Liver (tissue), 9 donors: Measurements from ENCODE around the gene RAB11FIP3. TPM values are rescaled to one million over a fixed set of nuclear protein-coding genes. Genes with fewer than 3 reads are reported as not detected.

ENCODE experiments used
- DNase-seq: peaks from one replicate; pipeline ENCODE4 v3.0.0-alpha.2; 2017; ENCODE audit warnings: low spot score
- H3K27ac ChIP-seq, 2 donors: one replicate each; pipeline ENCODE4 v1.7.0; 2013; ENCODE audit warnings: inconsistent platforms in 2 of 2, low read length in 2 of 2, control low read depth in 1 of 2, low read depth in 1 of 2, mild to moderate bottlenecking in 1 of 2
- H3K27me3 ChIP-seq, 4 donors: one replicate each; pipeline versions ENCODE4 v1.6.1 to v1.7.0; 2013; ENCODE audit warnings: low read length in 3 of 4, inconsistent platforms in 1 of 4, mild to moderate bottlenecking in 1 of 4, moderate library complexity in 1 of 4; ENCODE audit not compliant: control insufficient read depth in 4 of 4, insufficient read depth in 4 of 4
- H3K36me3 ChIP-seq, 4 donors: one replicate each; pipeline versions ENCODE4 v1.6.1 to v1.7.0; 2013; ENCODE audit warnings: low read length in 3 of 4, mild to moderate bottlenecking in 3 of 4, low read depth in 1 of 4, moderate library complexity in 1 of 4; ENCODE audit not compliant: control insufficient read depth in 4 of 4, insufficient read depth in 3 of 4
- H3K4me1 ChIP-seq, 4 donors: one replicate each; pipeline versions ENCODE4 v1.6.1 to v1.7.0; 2013; ENCODE audit warnings: low read length in 3 of 4, mild to moderate bottlenecking in 3 of 4, moderate library complexity in 1 of 4; ENCODE audit not compliant: control insufficient read depth in 4 of 4, insufficient read depth in 4 of 4
- H3K4me3 ChIP-seq, 3 donors: one replicate each; pipeline versions ENCODE4 v1.6.1 to v1.7.0; 2013; ENCODE audit warnings: low read length in 3 of 3, control low read depth in 1 of 3, low read depth in 1 of 3, mild to moderate bottlenecking in 1 of 3
- H3K9ac ChIP-seq, 2 donors: one replicate each; pipeline ENCODE4 v1.7.0; 2013; ENCODE audit warnings: low read length in 2 of 2, mild to moderate bottlenecking in 2 of 2, moderate library complexity in 2 of 2, control low read depth in 1 of 2, low read depth in 1 of 2
- H3K9me3 ChIP-seq, 4 donors: one replicate each; pipeline versions ENCODE4 v1.6.1 to v1.7.0; 2013; ENCODE audit warnings: low read length in 3 of 4; ENCODE audit not compliant: control insufficient read depth in 4 of 4
- EGR1 ChIP-seq, 2 donors: IDR thresholded peaks; 2 replicates each; pipeline ENCODE4 v1.6.1; 2016 to 2018; ENCODE audit warnings: antibody characterized with exemption in 2 of 2, low read depth in 2 of 2
- FOXA1 ChIP-seq: IDR thresholded peaks from 2 replicates; pipeline ENCODE4 v1.6.1; 2016; ENCODE audit warnings: antibody characterized with exemption
- FOXA2 ChIP-seq: IDR thresholded peaks from 2 replicates; pipeline ENCODE4 v1.6.1; 2016; ENCODE audit warnings: antibody characterized with exemption
- GABPA ChIP-seq, 2 donors: IDR thresholded peaks in 1 of 2; conservative IDR thresholded peaks in 1 of 2; 2 replicates each; pipeline ENCODE4 v1.6.1; 2016; ENCODE audit warnings: antibody characterized with exemption in 2 of 2, mild to moderate bottlenecking in 1 of 2, moderate library complexity in 1 of 2
- HNF4A ChIP-seq, 2 donors: conservative IDR thresholded peaks; 2 replicates each; pipeline ENCODE4 v1.6.1; 2016; ENCODE audit warnings: antibody characterized with exemption in 2 of 2, mild to moderate bottlenecking in 2 of 2
- HNF4G ChIP-seq: IDR thresholded peaks from 2 replicates; pipeline ENCODE4 v1.6.1; 2016; ENCODE audit warnings: antibody characterized with exemption
- JUND ChIP-seq, 2 donors: IDR thresholded peaks; 2 replicates each; pipeline ENCODE4 v1.6.1; 2016; ENCODE audit warnings: antibody characterized with exemption in 2 of 2
- NR2F2 ChIP-seq: IDR thresholded peaks from 2 replicates; pipeline ENCODE4 v1.6.1; 2016; ENCODE audit warnings: antibody characterized with exemption
- RAD21 ChIP-seq, 2 donors: IDR thresholded peaks; 2 replicates each; pipeline ENCODE4 v1.6.1; 2016; ENCODE audit warnings: antibody characterized with exemption in 2 of 2, mild to moderate bottlenecking in 2 of 2
- RXRA ChIP-seq, 2 donors: IDR thresholded peaks; 2 replicates each; pipeline ENCODE4 v1.6.1; 2017 to 2018; ENCODE audit warnings: antibody characterized with exemption in 2 of 2, mild to moderate bottlenecking in 1 of 2
- SP1 ChIP-seq: IDR thresholded peaks from 2 replicates; pipeline ENCODE4 v1.6.1; 2018; ENCODE audit warnings: antibody characterized with exemption, mild to moderate bottlenecking
- TAF1 ChIP-seq: conservative IDR thresholded peaks from 2 replicates; pipeline ENCODE4 v1.6.1; 2016; ENCODE audit warnings: antibody characterized with exemption, mild to moderate bottlenecking
- YY1 ChIP-seq: IDR thresholded peaks from 2 replicates; pipeline ENCODE4 v1.6.1; 2016; ENCODE audit warnings: antibody characterized with exemption, mild to moderate bottlenecking
- WGBS: extraction: QIAGEN DNeasy Blood & Tissue Kit; methylation state at CpG from one replicate; pipeline ENCODE4 v1.1.7; 2013; 5-methylcytosine and 5-hydroxymethylcytosine counted together
- polyA plus RNA-seq, 2 donors: library from polyadenylated mRNA; stranded (reverse) in 1 of 2; unstranded in 1 of 2; fragments of 200-250 nt in 1 of 2; fragments of >200 nt in 1 of 2; fragmentation: Nextera tagmentation in 1 of 2; extraction: Ambion mirVana in 1 of 2; gene quantifications; one replicate each; pipeline versions ENCODE4 v1.2.1 to v1.2.3, GENCODE V29; 2013 to 2015
- total RNA-seq, 2 donors: library from RNA; depleted of rRNA; stranded (reverse); fragments of >200 nt; gene quantifications; one replicate each; pipeline ENCODE4 v1.2.3, GENCODE V29; 2014
- TF ChIP-seq, protein P1 (sequence below): IDR thresholded peaks from 2 replicates; pipeline ENCODE4 v1.6.1; 2016; ENCODE audit warnings: antibody characterized with exemption
- TF ChIP-seq, protein P2 (sequence below): IDR thresholded peaks from 2 replicates; pipeline ENCODE4 v1.6.1; 2016; ENCODE audit warnings: antibody characterized with exemption
- TF ChIP-seq, protein P3 (sequence below): IDR thresholded peaks from 2 replicates; pipeline ENCODE4 v1.6.1; 2016; ENCODE audit warnings: antibody characterized with exemption, mild to moderate bottlenecking
- TF ChIP-seq, protein P4 (sequence below): fragments of 150-350 bp; IDR thresholded peaks from 2 replicates; pipeline ENCODE4 v1.5.1; 2017; ENCODE audit warnings: improper control_type of control experiment, low read depth, low read length; ENCODE audit not compliant: missing input control
- TF ChIP-seq, protein P5 (sequence below): IDR thresholded peaks from 2 replicates; pipeline ENCODE4 v1.6.1; 2016; ENCODE audit warnings: antibody characterized with exemption
- donor health status: healthy.
- donor health status: healthy.
- donor health status: healthy.
- donor health status: healthy.
- donor health status: healthy.

The RAB11FIP3 gene
- total and polyA plus RNA-seq, 4 donors, result 3.5 to 29.4 (median 15.7) TPM

DNA sequence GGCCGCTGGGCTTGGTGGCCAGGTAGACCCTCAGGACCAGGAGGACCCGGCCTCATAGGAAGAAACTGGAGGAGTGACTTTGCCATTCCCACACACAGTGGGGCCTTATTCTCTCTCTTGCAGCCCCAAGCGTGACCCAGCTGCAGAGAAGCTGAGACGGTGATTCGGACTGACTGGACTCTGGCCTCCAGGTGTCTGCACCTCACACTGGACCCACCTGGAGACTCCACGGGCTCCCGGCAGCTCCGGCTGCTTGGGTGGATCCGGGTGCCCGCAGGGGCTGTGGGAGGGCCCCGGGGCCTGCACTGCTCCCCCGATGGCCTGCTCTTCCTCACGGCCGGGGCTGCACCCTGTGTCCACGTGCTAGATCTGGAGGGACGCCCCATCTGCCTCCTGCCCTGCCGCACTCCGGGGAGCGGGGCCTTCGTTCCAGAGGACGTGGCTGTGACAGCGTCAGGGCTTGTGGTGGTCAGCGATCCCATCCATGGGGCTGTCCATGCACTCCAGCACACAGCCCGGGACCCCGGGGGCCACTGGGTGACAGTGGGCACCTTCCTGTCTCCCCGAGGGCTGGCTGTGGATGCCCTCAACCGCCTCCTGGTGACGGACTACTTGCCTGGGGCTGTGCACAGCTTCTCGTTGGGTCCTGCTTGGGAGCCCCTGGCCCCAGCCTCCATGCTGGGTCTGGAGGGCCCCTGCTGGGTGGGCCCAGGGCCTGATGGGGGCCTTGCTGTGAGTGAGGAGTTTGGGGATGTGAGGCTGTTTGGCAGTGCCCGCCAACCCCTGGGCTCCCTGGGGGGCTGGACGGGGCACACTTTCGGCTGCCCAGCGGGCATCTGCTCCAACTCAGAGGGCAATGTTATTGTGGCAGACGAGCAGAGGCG is 142.2 kb downstream of the RAB11FIP3 start:
- H3K27ac ChIP-seq, result no peak overlapping the region
- DNase-seq, result no peak
- 93% methylated on average over 35 of the region's 35 CpGs for WGBS

More for the DNA sequence above, 142.2 kb downstream of the RAB11FIP3 start:
- Histone ChIP-seq H3K4me3 (no peak overlapping the region), H3K9ac (no peak overlapping the region), H3K27me3 (no peaks in the 10 kb centered on the region), H3K4me1 (peaks cover 5 to 37% (median 14%) of the 10 kb centered on the region in 4 donors), H3K9me3 (no peaks in the 10 kb centered on the region), H3K36me3 (no peaks in the 10 kb centered on the region)
- no peak for TF ChIP-seq HNF4A (conservative IDR thresholded peaks at IDR 0.05)
- no peak for TF ChIP-seq SP1
- no peak for TF ChIP-seq JUND (IDR thresholded peaks at IDR 0.05)
- no peak for TF ChIP-seq FOXA1
- TF ChIP-seq GABPA (IDR thresholded peaks at IDR 0.05 in 1 of 2, conservative IDR thresholded peaks at IDR 0.05 in 1 of 2), result no peak
- TF ChIP-seq NR2F2, result no peak
- TF ChIP-seq, protein P1, sequence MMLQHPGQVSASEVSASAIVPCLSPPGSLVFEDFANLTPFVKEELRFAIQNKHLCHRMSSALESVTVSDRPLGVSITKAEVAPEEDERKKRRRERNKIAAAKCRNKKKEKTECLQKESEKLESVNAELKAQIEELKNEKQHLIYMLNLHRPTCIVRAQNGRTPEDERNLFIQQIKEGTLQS, result no peak
- TF ChIP-seq, protein P2, sequence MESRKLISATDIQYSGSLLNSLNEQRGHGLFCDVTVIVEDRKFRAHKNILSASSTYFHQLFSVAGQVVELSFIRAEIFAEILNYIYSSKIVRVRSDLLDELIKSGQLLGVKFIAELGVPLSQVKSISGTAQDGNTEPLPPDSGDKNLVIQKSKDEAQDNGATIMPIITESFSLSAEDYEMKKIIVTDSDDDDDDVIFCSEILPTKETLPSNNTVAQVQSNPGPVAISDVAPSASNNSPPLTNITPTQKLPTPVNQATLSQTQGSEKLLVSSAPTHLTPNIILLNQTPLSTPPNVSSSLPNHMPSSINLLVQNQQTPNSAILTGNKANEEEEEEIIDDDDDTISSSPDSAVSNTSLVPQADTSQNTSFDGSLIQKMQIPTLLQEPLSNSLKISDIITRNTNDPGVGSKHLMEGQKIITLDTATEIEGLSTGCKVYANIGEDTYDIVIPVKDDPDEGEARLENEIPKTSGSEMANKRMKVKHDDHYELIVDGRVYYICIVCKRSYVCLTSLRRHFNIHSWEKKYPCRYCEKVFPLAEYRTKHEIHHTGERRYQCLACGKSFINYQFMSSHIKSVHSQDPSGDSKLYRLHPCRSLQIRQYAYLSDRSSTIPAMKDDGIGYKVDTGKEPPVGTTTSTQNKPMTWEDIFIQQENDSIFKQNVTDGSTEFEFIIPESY, result no peak
- TF ChIP-seq, protein P3, sequence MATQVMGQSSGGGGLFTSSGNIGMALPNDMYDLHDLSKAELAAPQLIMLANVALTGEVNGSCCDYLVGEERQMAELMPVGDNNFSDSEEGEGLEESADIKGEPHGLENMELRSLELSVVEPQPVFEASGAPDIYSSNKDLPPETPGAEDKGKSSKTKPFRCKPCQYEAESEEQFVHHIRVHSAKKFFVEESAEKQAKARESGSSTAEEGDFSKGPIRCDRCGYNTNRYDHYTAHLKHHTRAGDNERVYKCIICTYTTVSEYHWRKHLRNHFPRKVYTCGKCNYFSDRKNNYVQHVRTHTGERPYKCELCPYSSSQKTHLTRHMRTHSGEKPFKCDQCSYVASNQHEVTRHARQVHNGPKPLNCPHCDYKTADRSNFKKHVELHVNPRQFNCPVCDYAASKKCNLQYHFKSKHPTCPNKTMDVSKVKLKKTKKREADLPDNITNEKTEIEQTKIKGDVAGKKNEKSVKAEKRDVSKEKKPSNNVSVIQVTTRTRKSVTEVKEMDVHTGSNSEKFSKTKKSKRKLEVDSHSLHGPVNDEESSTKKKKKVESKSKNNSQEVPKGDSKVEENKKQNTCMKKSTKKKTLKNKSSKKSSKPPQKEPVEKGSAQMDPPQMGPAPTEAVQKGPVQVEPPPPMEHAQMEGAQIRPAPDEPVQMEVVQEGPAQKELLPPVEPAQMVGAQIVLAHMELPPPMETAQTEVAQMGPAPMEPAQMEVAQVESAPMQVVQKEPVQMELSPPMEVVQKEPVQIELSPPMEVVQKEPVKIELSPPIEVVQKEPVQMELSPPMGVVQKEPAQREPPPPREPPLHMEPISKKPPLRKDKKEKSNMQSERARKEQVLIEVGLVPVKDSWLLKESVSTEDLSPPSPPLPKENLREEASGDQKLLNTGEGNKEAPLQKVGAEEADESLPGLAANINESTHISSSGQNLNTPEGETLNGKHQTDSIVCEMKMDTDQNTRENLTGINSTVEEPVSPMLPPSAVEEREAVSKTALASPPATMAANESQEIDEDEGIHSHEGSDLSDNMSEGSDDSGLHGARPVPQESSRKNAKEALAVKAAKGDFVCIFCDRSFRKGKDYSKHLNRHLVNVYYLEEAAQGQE, result no peak
- TF ChIP-seq HNF4G, result no peak
- no peak for TF ChIP-seq RXRA (IDR thresholded peaks at IDR 0.05)
- TF ChIP-seq FOXA2, result no peak
- TF ChIP-seq TAF1, result no peak
- TF ChIP-seq, protein P4, sequence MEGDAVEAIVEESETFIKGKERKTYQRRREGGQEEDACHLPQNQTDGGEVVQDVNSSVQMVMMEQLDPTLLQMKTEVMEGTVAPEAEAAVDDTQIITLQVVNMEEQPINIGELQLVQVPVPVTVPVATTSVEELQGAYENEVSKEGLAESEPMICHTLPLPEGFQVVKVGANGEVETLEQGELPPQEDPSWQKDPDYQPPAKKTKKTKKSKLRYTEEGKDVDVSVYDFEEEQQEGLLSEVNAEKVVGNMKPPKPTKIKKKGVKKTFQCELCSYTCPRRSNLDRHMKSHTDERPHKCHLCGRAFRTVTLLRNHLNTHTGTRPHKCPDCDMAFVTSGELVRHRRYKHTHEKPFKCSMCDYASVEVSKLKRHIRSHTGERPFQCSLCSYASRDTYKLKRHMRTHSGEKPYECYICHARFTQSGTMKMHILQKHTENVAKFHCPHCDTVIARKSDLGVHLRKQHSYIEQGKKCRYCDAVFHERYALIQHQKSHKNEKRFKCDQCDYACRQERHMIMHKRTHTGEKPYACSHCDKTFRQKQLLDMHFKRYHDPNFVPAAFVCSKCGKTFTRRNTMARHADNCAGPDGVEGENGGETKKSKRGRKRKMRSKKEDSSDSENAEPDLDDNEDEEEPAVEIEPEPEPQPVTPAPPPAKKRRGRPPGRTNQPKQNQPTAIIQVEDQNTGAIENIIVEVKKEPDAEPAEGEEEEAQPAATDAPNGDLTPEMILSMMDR, result no peak
- no peak for TF ChIP-seq EGR1 (IDR thresholded peaks at IDR 0.05; ENCODE audit: low read depth in 2 of 2)
- TF ChIP-seq, protein P5, sequence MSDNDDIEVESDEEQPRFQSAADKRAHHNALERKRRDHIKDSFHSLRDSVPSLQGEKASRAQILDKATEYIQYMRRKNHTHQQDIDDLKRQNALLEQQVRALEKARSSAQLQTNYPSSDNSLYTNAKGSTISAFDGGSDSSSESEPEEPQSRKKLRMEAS, result no peak
- no peak for TF ChIP-seq RAD21 (IDR thresholded peaks at IDR 0.05)
- no peak for TF ChIP-seq YY1
